ENCODE measurements around the gene DAAM1. TPM values are rescaled to one million over a fixed set of nuclear protein-coding genes. Genes with fewer than 3 reads are reported as not detected.

DAAM1 gene
- total RNA-seq, 2 experiments from 2014 or later: 30.1 to 72.8 TPM

DNA sequence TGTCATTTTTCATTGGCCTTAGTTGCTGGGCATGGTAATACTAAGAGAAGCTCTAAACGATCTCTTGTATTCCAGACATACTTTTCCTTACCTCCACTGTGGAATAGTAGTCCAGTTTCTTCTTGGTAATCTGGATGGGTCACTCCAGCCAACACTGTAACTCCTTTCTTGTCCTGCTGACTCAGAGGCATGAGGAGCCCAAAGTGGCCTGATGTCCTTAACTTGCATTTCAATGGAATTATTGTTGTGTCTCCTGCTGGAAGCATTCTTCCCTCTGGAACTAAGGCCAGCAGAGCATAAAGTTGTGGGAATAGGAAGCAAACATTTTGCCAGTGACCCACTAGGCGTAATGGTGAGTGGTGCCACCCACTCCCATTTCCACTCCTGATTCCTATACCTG is 33.1 kb downstream of the DAAM1 start:
- Histone ChIP-seq H3K79me2 (ENCODE audit: insufficient read depth, low read depth, low read length) (peaks cover 80% of the 10 kb centered on the region), H3K4me3 (ENCODE audit: low read depth, low read length, poor library complexity, severe bottlenecking) (no peak overlapping the region), H3K36me3 (ENCODE audit: insufficient read depth, low read length) (peaks cover 44% of the 10 kb centered on the region), H3K4me2 (ENCODE audit: low read length) (no peak overlapping the region), H3K9me3 (ENCODE audit: low read length) (no peaks in the 10 kb centered on the region), H3K9me2 (ENCODE audit: insufficient read depth, low read length) (no peaks in the 10 kb centered on the region), H3K27ac (ENCODE audit: low read depth, low read length, poor library complexity, severe bottlenecking) (no peak overlapping the region), H2AFZ (ENCODE audit: low read length) (no peak overlapping the region), H3K4me1 (ENCODE audit: insufficient read depth, low read length, poor library complexity, severe bottlenecking) (no peaks in the 10 kb centered on the region), H4K20me1 (ENCODE audit: insufficient read depth, low read length) (0 out of 2 replicates have a peak, but pooled peaks cover 7% of the 10 kb centered on the region)
- CTCF ChIA-PET (ENCODE audit: unreplicated experiment): no interaction called here
- no peak for DNase-seq (ENCODE audit: low spot score)
- TF ChIP-seq, protein P1, sequence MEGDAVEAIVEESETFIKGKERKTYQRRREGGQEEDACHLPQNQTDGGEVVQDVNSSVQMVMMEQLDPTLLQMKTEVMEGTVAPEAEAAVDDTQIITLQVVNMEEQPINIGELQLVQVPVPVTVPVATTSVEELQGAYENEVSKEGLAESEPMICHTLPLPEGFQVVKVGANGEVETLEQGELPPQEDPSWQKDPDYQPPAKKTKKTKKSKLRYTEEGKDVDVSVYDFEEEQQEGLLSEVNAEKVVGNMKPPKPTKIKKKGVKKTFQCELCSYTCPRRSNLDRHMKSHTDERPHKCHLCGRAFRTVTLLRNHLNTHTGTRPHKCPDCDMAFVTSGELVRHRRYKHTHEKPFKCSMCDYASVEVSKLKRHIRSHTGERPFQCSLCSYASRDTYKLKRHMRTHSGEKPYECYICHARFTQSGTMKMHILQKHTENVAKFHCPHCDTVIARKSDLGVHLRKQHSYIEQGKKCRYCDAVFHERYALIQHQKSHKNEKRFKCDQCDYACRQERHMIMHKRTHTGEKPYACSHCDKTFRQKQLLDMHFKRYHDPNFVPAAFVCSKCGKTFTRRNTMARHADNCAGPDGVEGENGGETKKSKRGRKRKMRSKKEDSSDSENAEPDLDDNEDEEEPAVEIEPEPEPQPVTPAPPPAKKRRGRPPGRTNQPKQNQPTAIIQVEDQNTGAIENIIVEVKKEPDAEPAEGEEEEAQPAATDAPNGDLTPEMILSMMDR (conservative IDR thresholded peaks at IDR 0.05; ENCODE audit: low read length): no peak
- no peak for TF ChIP-seq EZH2phosphoT487 (IDR thresholded peaks at IDR 0.05; ENCODE audit: borderline replicate concordance, low read depth, low read length)
- BruUV-seq (replicated peaks): no TSS peak
- POLR2A ChIA-PET: interaction anchor here (1.3 kb wide), 1 partner anchor 20 kb away, joined by 3 read pairs; no protein-coding TSS in a partner anchor
- intact Hi-C loops (cut with micrococcal nuclease; ENCODE audit: unreplicated experiment): no loop called here

DNA sequence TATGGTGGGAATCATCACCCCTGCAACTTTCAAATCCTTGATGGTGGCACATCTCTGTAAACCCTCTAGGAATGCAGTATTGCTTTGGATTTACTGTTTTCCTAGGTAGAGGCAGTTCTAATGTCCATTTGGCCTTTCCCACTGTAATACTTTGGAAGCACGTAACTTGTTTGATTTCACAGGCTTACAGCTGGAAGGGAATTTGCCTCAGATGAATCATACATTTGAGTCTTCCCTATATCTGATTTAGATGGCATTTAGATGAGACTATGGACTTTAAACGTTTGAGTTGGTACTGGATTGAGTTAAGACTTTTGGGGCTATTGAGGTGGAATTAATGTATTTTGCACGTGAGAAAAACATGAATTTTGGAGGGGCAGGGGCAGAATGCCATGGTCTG is 35.9 kb downstream of the DAAM1 start:
- BruUV-seq (replicated peaks): no TSS peak
- Histone ChIP-seq H3K4me1 (ENCODE audit: insufficient read depth, low read length, poor library complexity, severe bottlenecking) (peaks cover under 1% of the 10 kb centered on the region), H3K9me2 (ENCODE audit: insufficient read depth, low read length) (no peaks in the 10 kb centered on the region), H3K9me3 (ENCODE audit: low read length) (no peaks in the 10 kb centered on the region), H3K4me2 (ENCODE audit: low read length) (no peak overlapping the region), H3K36me3 (ENCODE audit: insufficient read depth, low read length) (peaks cover 44% of the 10 kb centered on the region), H4K20me1 (ENCODE audit: insufficient read depth, low read length) (no peaks in the 10 kb centered on the region), H2AFZ (ENCODE audit: low read length) (no peak overlapping the region), H3K79me2 (ENCODE audit: insufficient read depth, low read depth, low read length) (peaks cover 80% of the 10 kb centered on the region), H3K4me3 (ENCODE audit: low read depth, low read length, poor library complexity, severe bottlenecking) (no peak overlapping the region), H3K27ac (ENCODE audit: low read depth, low read length, poor library complexity, severe bottlenecking) (no peak overlapping the region)
- POLR2A ChIA-PET: interaction anchor here (0.7 kb wide), 1 partner anchor 23 kb away, joined by 3 read pairs; no protein-coding TSS in a partner anchor
- CTCF ChIA-PET (ENCODE audit: unreplicated experiment): no interaction called here
- DNase-seq (ENCODE audit: low spot score): no peak
- intact Hi-C loops (cut with micrococcal nuclease; ENCODE audit: unreplicated experiment): no loop called here
- TF ChIP-seq, protein P1 (conservative IDR thresholded peaks at IDR 0.05; ENCODE audit: low read length): no peak
- no peak for TF ChIP-seq EZH2phosphoT487 (IDR thresholded peaks at IDR 0.05; ENCODE audit: borderline replicate concordance, low read depth, low read length)

DNA sequence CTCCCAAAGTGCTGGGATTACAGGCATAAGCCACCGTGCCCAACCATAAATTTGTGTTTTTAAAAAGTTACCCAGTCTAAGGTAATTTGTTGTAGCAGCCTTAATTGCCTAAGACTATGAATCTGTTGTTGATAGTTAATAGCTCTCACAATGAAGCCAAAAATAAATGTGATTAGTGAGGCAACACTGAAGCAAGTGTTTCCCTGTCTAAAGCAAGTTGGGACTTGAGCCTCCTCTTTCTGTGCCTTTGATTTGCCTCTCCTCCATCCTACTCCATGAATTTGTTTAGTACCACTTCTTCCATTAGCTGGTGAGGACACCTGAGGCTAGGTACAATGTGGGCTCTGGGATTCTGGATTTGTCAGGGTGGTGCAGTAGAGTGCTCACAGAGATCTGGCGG is 36.8 kb downstream of the DAAM1 start:
- ChIA-PET CTCF (ENCODE audit: unreplicated experiment) (no interaction called here), POLR2A (interaction anchor here (0.9 kb wide), 1 partner anchor 23 kb away, joined by 3 read pairs; no protein-coding TSS in a partner anchor)
- Histone ChIP-seq H4K20me1 (ENCODE audit: insufficient read depth, low read length) (no peaks in the 10 kb centered on the region), H3K4me3 (ENCODE audit: low read depth, low read length, poor library complexity, severe bottlenecking) (no peak overlapping the region), H3K27ac (ENCODE audit: low read depth, low read length, poor library complexity, severe bottlenecking) (no peak overlapping the region), H3K9me3 (ENCODE audit: low read length) (no peaks in the 10 kb centered on the region), H3K9me2 (ENCODE audit: insufficient read depth, low read length) (no peaks in the 10 kb centered on the region), H3K36me3 (ENCODE audit: insufficient read depth, low read length) (peaks cover 37% of the 10 kb centered on the region), H3K4me2 (ENCODE audit: low read length) (no peak overlapping the region), H3K4me1 (ENCODE audit: insufficient read depth, low read length, poor library complexity, severe bottlenecking) (peaks cover 9% of the 10 kb centered on the region), H2AFZ (ENCODE audit: low read length) (no peak overlapping the region), H3K79me2 (ENCODE audit: insufficient read depth, low read depth, low read length) (peaks cover 80% of the 10 kb centered on the region)
- intact Hi-C loops (cut with micrococcal nuclease; ENCODE audit: unreplicated experiment): no loop called here
- no peak for TF ChIP-seq EZH2phosphoT487 (IDR thresholded peaks at IDR 0.05; ENCODE audit: borderline replicate concordance, low read depth, low read length)
- TF ChIP-seq, protein P1 (conservative IDR thresholded peaks at IDR 0.05; ENCODE audit: low read length): no peak
- no TSS peak for BruUV-seq (replicated peaks)
- DNase-seq (ENCODE audit: low spot score): no peak

Data from OCI-LY7 (cell line).